SU-DHL-6 (cell line): ENCODE measurements around the gene DCTN2.
"Not testable (repeated sequence)": the region's sequence is repeated elsewhere in the genome, so short reads cannot be mapped to it uniquely, and the experiment has no call there.

Source experiments
- H2AFZ ChIP-seq: fragments of 200-600 bp; sonication (generic); 2 replicates; pipeline ENCODE4 v1.6.1; 2014; ENCODE audit warnings: low read depth, mild to moderate bottlenecking, moderate library complexity, mixed read lengths, antibody characterized with exemption, low read length; ENCODE audit not compliant: severe bottlenecking
- H3F3A ChIP-seq: fragments of 200-600 bp; shearing (Covaris generic); 2 replicates; pipeline ENCODE4 v1.6.0; 2016; ENCODE audit warnings: antibody characterized with exemption, mild to moderate bottlenecking; ENCODE audit not compliant: insufficient read depth
- H3K27ac ChIP-seq: fragments of 200-600 bp; sonication (generic); 2 replicates; pipeline ENCODE4 v1.5.1; 2016; ENCODE audit warnings: low read depth, mild to moderate bottlenecking, low read length, moderate library complexity, mixed read lengths
- H3K27me3 ChIP-seq: fragments of 200-600 bp; sonication (generic), shearing (Covaris generic); 2 replicates; pipeline ENCODE4 v1.6.0; 2014; ENCODE audit warnings: mild to moderate bottlenecking, low read length
- H3K36me3 ChIP-seq: fragments of 200-600 bp; sonication (generic); 2 replicates; pipeline ENCODE4 v1.6.1; 2014; ENCODE audit warnings: mild to moderate bottlenecking, low read length, mixed read lengths
- H3K4me2 ChIP-seq: fragments of 300-600, 200-600 bp; shearing (Covaris generic), sonication (generic); 2 replicates; pipeline ENCODE4 v1.6.0; 2014; ENCODE audit warnings: low read length, low read depth, mild to moderate bottlenecking; ENCODE audit not compliant: poor library complexity, severe bottlenecking
- H3K4me3 ChIP-seq: fragments of 200-600 bp; sonication (generic); 2 replicates; pipeline ENCODE4 v1.5.1; 2014; ENCODE audit warnings: antibody characterized with exemption, low read length, mild to moderate bottlenecking, mixed read lengths; ENCODE audit not compliant: insufficient read depth, poor library complexity, severe bottlenecking
- H3K79me2 ChIP-seq: fragments of 200-600 bp; sonication (generic); 2 replicates; pipeline ENCODE4 v1.6.1; 2014; ENCODE audit warnings: mild to moderate bottlenecking, low read length, moderate library complexity; ENCODE audit not compliant: insufficient read depth
- H3K9ac ChIP-seq: fragments of 200-600 bp; sonication (generic); 2 replicates; pipeline ENCODE4 v1.7.0; 2014; ENCODE audit warnings: mild to moderate bottlenecking, low read length
- H3K9me2 ChIP-seq: fragments of 200-600 bp; sonication (generic); replicated peaks from 2 replicates; pipeline ENCODE4 v1.6.1; 2014; ENCODE audit warnings: low read length; ENCODE audit not compliant: insufficient read depth
- H3K9me3 ChIP-seq: fragments of 200-600 bp; sonication (generic); 2 replicates; pipeline ENCODE4 v1.6.1; 2014; ENCODE audit warnings: low read length, mixed read lengths; ENCODE audit not compliant: insufficient read depth
- H4K20me1 ChIP-seq: fragments of 200-600 bp; sonication (generic); 2 replicates; pipeline ENCODE4 v1.6.1; 2014; ENCODE audit warnings: low read depth, mild to moderate bottlenecking, antibody characterized with exemption, low read length, moderate library complexity, mixed read lengths
- CTCF ChIP-seq: fragments of 200-600 bp; sonication (generic); IDR thresholded peaks from one replicate; pipeline ENCODE4 v1.5.1; 2017; ENCODE audit warnings: antibody characterized with exemption, mild to moderate bottlenecking, low read length, moderate library complexity; ENCODE audit not compliant: insufficient read depth, poor library complexity, severe bottlenecking
- EZH2phosphoT487 ChIP-seq: fragments of 200-600 bp; sonication (generic), shearing (Covaris generic); conservative IDR thresholded peaks from 2 replicates; pipeline ENCODE4 v1.6.1; 2018; ENCODE audit warnings: mild to moderate bottlenecking, antibody characterized with exemption, low read length, moderate library complexity, mixed read lengths

Gene DCTN2

GRCh38 chr12:57515408-57515933 lies 31.5 kb downstream of the DCTN2 start:
- H3K4me2 ChIP-seq, result no peak overlapping the region
- no peak overlapping the region for H3K4me3 ChIP-seq
- no peaks in the 10 kb centered on the region for H3K27me3 ChIP-seq
- H3F3A ChIP-seq, result peaks cover 40% of the 10 kb centered on the region
- peaks cover 20% of the 10 kb centered on the region for H3K36me3 ChIP-seq
- H3K9ac ChIP-seq, result no peak overlapping the region
- H3K79me2 ChIP-seq, result peaks cover 22% of the 10 kb centered on the region
- H3K9me3 ChIP-seq, result no peaks in the 10 kb centered on the region
- no peaks in the 10 kb centered on the region; the same call in 1 of the 2 replicates for H4K20me1 ChIP-seq
- TF ChIP-seq CTCF (no peak), EZH2phosphoT487 (no peak)
- H2AFZ ChIP-seq, result no peak overlapping the region
- no peak overlapping the region for H3K27ac ChIP-seq
- H3K9me2 ChIP-seq, result no peaks in the 10 kb centered on the region

- H3K4me3 ChIP-seq, result no peak overlapping the region
- no peak for TF ChIP-seq CTCF
- TF ChIP-seq EZH2phosphoT487, result no peak
- no peak overlapping the region for H2AFZ ChIP-seq
- no peak overlapping the region for H3K9ac ChIP-seq
- H3K4me2 ChIP-seq, result no peak overlapping the region
- H3K27me3 ChIP-seq, result no peaks in the 10 kb centered on the region
- peaks cover 20% of the 10 kb centered on the region for H3K36me3 ChIP-seq
- no peak overlapping the region for H3K27ac ChIP-seq
- no peaks in the 10 kb centered on the region for H3K9me2 ChIP-seq
- no peaks in the 10 kb centered on the region for H3K9me3 ChIP-seq
- peaks cover 40% of the 10 kb centered on the region for H3F3A ChIP-seq
- peaks cover 20% of the 10 kb centered on the region for H3K79me2 ChIP-seq
- no peaks in the 10 kb centered on the region; the same call in 1 of the 2 replicates for H4K20me1 ChIP-seq
Measured at GRCh38 chr12:57514720-57515407, 32.1 kb downstream of the DCTN2 start.

GRCh38 chr12:57514246-57514645 lies 32.7 kb downstream of the DCTN2 start:
- H3K27ac ChIP-seq, H3K27me3 ChIP-seq, H3K9me3 ChIP-seq, H3K4me3 ChIP-seq, H3K9me2 ChIP-seq, H4K20me1 ChIP-seq, H2AFZ ChIP-seq, H3K4me2 ChIP-seq, H3K9ac ChIP-seq: not testable (repeated sequence)
- H3F3A ChIP-seq, result peaks cover 40% of the 10 kb centered on the region
- H3K79me2 ChIP-seq, result peaks cover 13% of the 10 kb centered on the region
- H3K36me3 ChIP-seq, result peaks cover 20% of the 10 kb centered on the region

- H4K20me1 ChIP-seq, H3K27ac ChIP-seq: not testable (repeated sequence)
- peaks cover 43% of the 10 kb centered on the region for H3F3A ChIP-seq
Measured at GRCh38 chr12:57513677-57514076, 33.3 kb downstream of the DCTN2 start.

More at GRCh38 chr12:57513677-57514076, 33.3 kb downstream of the DCTN2 start:
- not testable (repeated sequence) for H3K4me2 ChIP-seq, H2AFZ ChIP-seq, H3K9me3 ChIP-seq, H3K4me3 ChIP-seq, H3K27me3 ChIP-seq, H3K9me2 ChIP-seq, H3K79me2 ChIP-seq, H3K9ac ChIP-seq
- peaks cover 20% of the 10 kb centered on the region for H3K36me3 ChIP-seq
